Osteocyte (in vitro differentiated cells): Measurements from ENCODE around the gene ALS2CL. TPM values are rescaled to one million over a fixed set of nuclear protein-coding genes. Genes with fewer than 3 reads are reported as not detected.

Experiments
- DNase-seq: peaks from one replicate; pipeline ENCODE4 v3.0.0; 2021; ENCODE audit warnings: mixed read lengths; ENCODE audit not compliant: unreplicated experiment; ENCODE audit errors: extremely low spot score
- H3K27ac Mint-ChIP-seq: one replicate; pipeline ENCODE4 v1.8.0; 2021; ENCODE audit warnings: mild to moderate bottlenecking, mixed read lengths; ENCODE audit not compliant: unreplicated experiment
- H3K27me3 Mint-ChIP-seq: one replicate; pipeline ENCODE4 v1.8.0; 2021; ENCODE audit warnings: mixed read lengths; ENCODE audit not compliant: unreplicated experiment
- H3K36me3 Mint-ChIP-seq: one replicate; pipeline ENCODE4 v1.8.0; 2021; ENCODE audit warnings: mixed read lengths; ENCODE audit not compliant: unreplicated experiment
- H3K4me1 Mint-ChIP-seq: one replicate; pipeline ENCODE4 v1.8.0; 2021; ENCODE audit warnings: mixed read lengths; ENCODE audit not compliant: unreplicated experiment
- H3K4me3 Mint-ChIP-seq: one replicate; pipeline ENCODE4 v1.8.0; 2021; ENCODE audit warnings: mild to moderate bottlenecking, moderate library complexity, mixed read lengths; ENCODE audit not compliant: unreplicated experiment
- H3K9me3 Mint-ChIP-seq: one replicate; pipeline ENCODE4 v1.8.0; 2021; ENCODE audit warnings: mixed read lengths; ENCODE audit not compliant: unreplicated experiment
- CTCF ChIP-seq: fragments of 200-600 bp; sonication (generic); IDR thresholded peaks from 2 replicates; pipeline ENCODE4 v1.5.0; 2021; ENCODE audit warnings: antibody characterized with exemption, mild to moderate bottlenecking, moderate library complexity
- total RNA-seq: library from RNA; stranded (reverse); gene quantifications from 2 replicates; pipeline ENCODE4 v1.2.1, GENCODE V29; 2021

ALS2CL gene
- total RNA-seq, 1 donor from 2014 or later = 0.99 TPM

- peaks cover 17% of the 10 kb centered on the region for H3K4me1 Mint-ChIP-seq
- H3K36me3 Mint-ChIP-seq = no peaks in the 10 kb centered on the region
- no peak for TF ChIP-seq CTCF
- no peaks in the 10 kb centered on the region for H3K9me3 Mint-ChIP-seq
- H3K27me3 Mint-ChIP-seq = peaks cover 5% of the 10 kb centered on the region
- peak; percentile 53 for DNase-seq
- peak overlapping the region; percentile 67 for H3K27ac Mint-ChIP-seq
- peak overlapping the region; percentile 63 for H3K4me3 Mint-ChIP-seq
Observed at GRCh38 chr3:46628901-46629369, 64.5 kb downstream of the ALS2CL start.

GRCh38 chr3:46627078-46627477 lies 66.4 kb downstream of the ALS2CL start:
- Mint-ChIP-seq H3K4me1 (peaks cover 17% of the 10 kb centered on the region), H3K27me3 (peaks cover 17% of the 10 kb centered on the region), H3K27ac (no peak overlapping the region), H3K4me3 (no peak overlapping the region), H3K9me3 (no peaks in the 10 kb centered on the region), H3K36me3 (no peaks in the 10 kb centered on the region)
- no peak for TF ChIP-seq CTCF
- DNase-seq = no peak

GRCh38 chr3:46626039-46626438 lies 67.4 kb downstream of the ALS2CL start:
- peaks cover 25% of the 10 kb centered on the region for H3K27me3 Mint-ChIP-seq
- H3K27ac Mint-ChIP-seq = no peak overlapping the region
- H3K4me3 Mint-ChIP-seq = no peak overlapping the region
- no peaks in the 10 kb centered on the region for H3K9me3 Mint-ChIP-seq
- TF ChIP-seq CTCF = no peak
- no peaks in the 10 kb centered on the region for H3K36me3 Mint-ChIP-seq
- peaks cover 17% of the 10 kb centered on the region for H3K4me1 Mint-ChIP-seq
- peak; percentile 38 for DNase-seq

GRCh38 chr3:46624975-46625490 lies 68.4 kb downstream of the ALS2CL start:
- no peaks in the 10 kb centered on the region for H3K9me3 Mint-ChIP-seq
- DNase-seq = no peak
- peaks cover 35% of the 10 kb centered on the region for H3K27me3 Mint-ChIP-seq
- TF ChIP-seq CTCF = no peak
- H3K4me3 Mint-ChIP-seq = no peak overlapping the region
- peaks cover 19% of the 10 kb centered on the region for H3K4me1 Mint-ChIP-seq
- H3K27ac Mint-ChIP-seq = no peak overlapping the region
- no peaks in the 10 kb centered on the region for H3K36me3 Mint-ChIP-seq

- Mint-ChIP-seq H3K36me3 (no peaks in the 10 kb centered on the region), H3K27me3 (peaks cover 37% of the 10 kb centered on the region), H3K9me3 (no peaks in the 10 kb centered on the region), H3K4me1 (peaks cover 17% of the 10 kb centered on the region), H3K27ac (no peak overlapping the region), H3K4me3 (no peak overlapping the region)
- DNase-seq = no peak
- TF ChIP-seq CTCF = no peak
Observed at GRCh38 chr3:46624533-46624932, 68.9 kb downstream of the ALS2CL start.
